Ectodermal cell (in vitro differentiated cells): Measurements from ENCODE around the gene GALNT16.
"Not testable (repeated sequence)": the region's sequence is repeated elsewhere in the genome, so short reads cannot be mapped to it uniquely, and the experiment has no call there.

Experiments used
- H3K27ac ChIP-seq: 2 replicates; pipeline ENCODE4 v1.7.0; 2013; ENCODE audit warnings: mild to moderate bottlenecking, low read depth, low read length; ENCODE audit not compliant: insufficient read depth, poor library complexity, severe bottlenecking
- H3K27me3 ChIP-seq: 2 replicates; pipeline ENCODE4 v1.7.0; 2013; ENCODE audit warnings: mild to moderate bottlenecking, low read length; ENCODE audit not compliant: insufficient read depth, control insufficient read depth, poor library complexity, severe bottlenecking
- H3K36me3 ChIP-seq: one replicate; pipeline ENCODE4 v1.7.0; 2013; ENCODE audit warnings: low read length; ENCODE audit not compliant: control insufficient read depth, insufficient read depth
- H3K4me1 ChIP-seq: one replicate; pipeline ENCODE4 v1.7.0; 2013; ENCODE audit warnings: low read length; ENCODE audit not compliant: control insufficient read depth, insufficient read depth
- H3K4me3 ChIP-seq: 2 replicates; pipeline ENCODE4 v1.7.0; 2013; ENCODE audit warnings: low read depth, low read length, control low read depth; ENCODE audit not compliant: insufficient read depth
- H3K9me3 ChIP-seq: 2 replicates; pipeline ENCODE4 v1.7.0; 2013; ENCODE audit warnings: mild to moderate bottlenecking, low read length, moderate library complexity; ENCODE audit not compliant: control insufficient read depth
- WGBS, 2 experiments: methylation state at CpG; one replicate each; pipeline ENCODE4 v1.1.7; 2013; ENCODE audit warnings: missing lambda C conversion rate in 2 of 2; 5-methylcytosine and 5-hydroxymethylcytosine counted together

GALNT16 gene

DNA sequence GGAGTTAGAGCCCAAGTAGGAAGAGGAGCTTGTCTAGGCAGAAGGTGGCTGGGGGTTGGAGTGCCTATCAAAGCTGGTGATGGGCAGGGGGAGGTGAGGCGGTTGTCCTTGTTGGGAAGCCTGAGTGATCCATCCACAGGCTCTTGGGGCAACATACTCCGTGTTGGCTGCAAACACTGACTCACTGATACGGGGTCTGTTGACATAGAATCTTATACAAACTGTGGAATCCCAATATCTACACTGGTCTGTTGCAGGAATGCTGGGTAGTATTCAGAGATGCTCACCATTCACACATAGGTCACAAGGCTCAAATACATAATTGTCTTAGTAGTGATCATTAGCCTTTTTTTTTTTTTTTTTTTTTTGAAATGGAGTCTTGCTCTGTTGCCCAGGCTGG, 112.2 kb downstream of the GALNT16 start:
- H3K4me1 ChIP-seq = no peaks in the 10 kb centered on the region
- no peak overlapping the region for H3K4me3 ChIP-seq
- no peak overlapping the region for H3K27ac ChIP-seq
- H3K9me3 ChIP-seq = no peaks in the 10 kb centered on the region
- WGBS, 2 experiments = 92 to 94% methylated on average over 3 of the region's 3 CpGs
- H3K36me3 ChIP-seq = peaks cover 7% of the 10 kb centered on the region
- H3K27me3 ChIP-seq = no peaks in the 10 kb centered on the region

DNA sequence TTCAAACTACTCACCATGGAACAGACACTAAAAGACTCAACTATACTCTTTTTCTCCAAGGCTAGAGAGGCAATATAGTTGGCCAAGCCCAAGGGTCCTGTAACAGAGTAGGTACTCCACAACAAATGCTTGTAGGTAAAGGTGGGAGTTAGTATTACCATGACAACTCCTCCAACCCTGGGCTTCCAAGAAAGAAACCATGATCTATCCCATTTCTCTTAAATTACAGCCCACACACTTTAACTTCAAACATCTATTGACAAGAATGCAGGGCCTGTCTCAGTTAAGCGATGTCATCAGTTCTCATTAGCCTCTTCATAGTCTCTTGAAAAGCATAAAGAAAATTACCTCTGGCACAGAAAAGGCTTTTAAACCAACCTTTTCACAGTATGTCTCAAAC, 113.1 kb downstream of the GALNT16 start:
- H3K27ac ChIP-seq = no peak overlapping the region
- H3K4me3 ChIP-seq = no peak overlapping the region
- peaks cover 7% of the 10 kb centered on the region for H3K36me3 ChIP-seq
- H3K27me3 ChIP-seq = no peaks in the 10 kb centered on the region
- 91 to 93% methylated on average over 1 of the region's 1 CpG for WGBS, 2 experiments
- H3K9me3 ChIP-seq = no peaks in the 10 kb centered on the region
- no peaks in the 10 kb centered on the region for H3K4me1 ChIP-seq

- H3K27me3 ChIP-seq = no peaks in the 10 kb centered on the region
- no peak overlapping the region for H3K4me3 ChIP-seq
- no peaks in the 10 kb centered on the region for H3K9me3 ChIP-seq
- H3K36me3 ChIP-seq = peaks cover 7% of the 10 kb centered on the region
- no peak overlapping the region for H3K27ac ChIP-seq
- no peaks in the 10 kb centered on the region for H3K4me1 ChIP-seq
Observed at GRCh38 chr14:69374235-69374634, 114.3 kb downstream of the GALNT16 start.

- Histone ChIP-seq H3K27ac (no peak overlapping the region), H3K4me3 (no peak overlapping the region), H3K27me3 (no peaks in the 10 kb centered on the region), H3K36me3 (peaks cover 12% of the 10 kb centered on the region), H3K9me3 (no peaks in the 10 kb centered on the region), H3K4me1 (no peaks in the 10 kb centered on the region)
- 88 to 100% methylated on average over 1 to 2 of the region's 3 CpGs for WGBS, 2 experiments
Observed at GRCh38 chr14:69375182-69375581, 115.2 kb downstream of the GALNT16 start.

- WGBS, 2 experiments = 93 to 94% methylated on average over 5 of the region's 5 CpGs
- H3K36me3 ChIP-seq = peaks cover 12% of the 10 kb centered on the region
- no peak overlapping the region for H3K27ac ChIP-seq
- no peak overlapping the region for H3K4me3 ChIP-seq
- no peaks in the 10 kb centered on the region for H3K9me3 ChIP-seq
- no peaks in the 10 kb centered on the region for H3K27me3 ChIP-seq
- no peaks in the 10 kb centered on the region for H3K4me1 ChIP-seq
Observed at GRCh38 chr14:69375722-69376121, 115.8 kb downstream of the GALNT16 start.

DNA sequence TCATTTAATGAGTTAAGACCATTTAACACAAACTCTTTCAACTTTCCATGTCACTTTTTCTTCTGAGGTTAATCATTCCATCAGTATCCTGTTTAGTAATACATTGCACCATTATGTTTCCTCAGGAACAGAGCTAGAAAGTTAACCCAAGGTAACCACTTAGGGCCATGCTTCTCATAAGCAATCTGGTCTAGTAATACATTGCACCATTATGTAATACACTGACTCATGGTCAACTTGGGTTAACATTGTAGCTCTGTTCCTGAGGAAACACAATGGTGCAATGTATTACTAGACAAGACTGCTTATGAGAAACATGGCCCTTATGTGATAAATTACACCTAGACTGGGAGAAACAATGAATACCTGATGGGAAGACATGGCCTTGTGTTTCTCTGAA, 116.5 kb downstream of the GALNT16 start:
- H3K4me1 ChIP-seq = no peaks in the 10 kb centered on the region
- no peak overlapping the region for H3K27ac ChIP-seq
- H3K9me3 ChIP-seq = no peaks in the 10 kb centered on the region
- no peaks in the 10 kb centered on the region for H3K27me3 ChIP-seq
- H3K4me3 ChIP-seq = no peak overlapping the region
- peaks cover 12% of the 10 kb centered on the region for H3K36me3 ChIP-seq

GRCh38 chr14:69378274-69378673, 118.3 kb downstream of the GALNT16 start:
- H3K27me3 ChIP-seq = no peaks in the 10 kb centered on the region
- peaks cover 16% of the 10 kb centered on the region for H3K36me3 ChIP-seq
- 96 to 100% methylated on average over 1 to 2 of the region's 2 CpGs for WGBS, 2 experiments
- no peaks in the 10 kb centered on the region for H3K4me1 ChIP-seq
- H3K9me3 ChIP-seq = no peaks in the 10 kb centered on the region
- no peak overlapping the region for H3K4me3 ChIP-seq
- H3K27ac ChIP-seq = no peak overlapping the region

DNA sequence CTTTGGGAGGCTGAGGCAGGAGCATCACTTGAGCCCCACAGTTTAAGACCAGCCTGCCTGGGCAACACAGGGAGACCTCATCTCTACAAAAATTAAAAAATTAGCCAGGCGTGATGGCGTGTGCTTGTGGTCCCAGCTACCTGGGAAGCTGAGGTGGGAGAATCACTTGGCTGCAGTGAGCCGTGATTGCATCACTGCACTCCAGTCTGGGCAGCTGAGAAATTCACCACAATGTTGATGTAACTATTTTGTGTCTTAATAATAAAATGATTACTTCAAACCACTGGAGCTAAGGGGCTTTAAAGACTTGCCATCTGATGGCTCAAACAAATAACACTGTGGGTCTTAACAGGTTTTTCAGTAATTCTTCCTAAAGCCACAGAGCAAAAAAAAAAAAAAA, 127.4 kb downstream of the GALNT16 start:
- H3K4me3 ChIP-seq = no peak overlapping the region
- H3K36me3 ChIP-seq = peaks cover 41% of the 10 kb centered on the region
- H3K27ac ChIP-seq = no peak overlapping the region
- H3K9me3 ChIP-seq = no peaks in the 10 kb centered on the region
- no peaks in the 10 kb centered on the region for H3K27me3 ChIP-seq
- H3K4me1 ChIP-seq = no peaks in the 10 kb centered on the region
- WGBS, 2 experiments = 96 to 97% methylated on average over 3 of the region's 3 CpGs

DNA sequence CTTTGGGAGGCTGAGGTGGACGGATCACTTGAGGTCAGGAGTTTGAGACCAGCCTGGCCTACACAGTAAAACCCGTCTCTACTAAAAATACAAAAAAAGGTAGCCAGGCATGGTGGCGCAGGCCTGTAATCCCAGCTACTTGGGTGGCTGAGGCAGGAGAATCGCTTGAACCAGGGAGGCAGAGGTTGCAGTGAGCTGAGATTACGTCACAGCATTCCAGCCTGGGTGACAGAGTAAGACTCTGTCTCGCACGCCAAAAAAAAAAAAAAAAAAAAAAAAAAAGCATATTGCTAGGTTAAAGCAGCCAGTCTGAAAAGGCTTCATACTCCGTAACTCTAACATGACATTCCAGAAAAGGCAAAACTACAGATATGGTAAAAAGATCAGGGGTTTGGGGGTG, 131.4 kb downstream of the GALNT16 start:
- WGBS, 2 experiments = 93 to 97% methylated on average over 8 of the region's 8 CpGs
- H3K4me1 ChIP-seq, H3K27me3 ChIP-seq, H3K27ac ChIP-seq, H3K9me3 ChIP-seq, H3K4me3 ChIP-seq: not testable (repeated sequence)
- peaks cover 55% of the 10 kb centered on the region for H3K36me3 ChIP-seq

GRCh38 chr14:69392481-69392880, 132.5 kb downstream of the GALNT16 start:
- 94% methylated on average over 3 of the region's 3 CpGs for WGBS, 2 experiments
- Histone ChIP-seq H3K9me3 (no peaks in the 10 kb centered on the region), H3K4me1 (peaks cover 4% of the 10 kb centered on the region), H3K4me3 (no peak overlapping the region), H3K36me3 (peaks cover 54% of the 10 kb centered on the region), H3K27me3 (no peaks in the 10 kb centered on the region), H3K27ac (no peak overlapping the region)

DNA sequence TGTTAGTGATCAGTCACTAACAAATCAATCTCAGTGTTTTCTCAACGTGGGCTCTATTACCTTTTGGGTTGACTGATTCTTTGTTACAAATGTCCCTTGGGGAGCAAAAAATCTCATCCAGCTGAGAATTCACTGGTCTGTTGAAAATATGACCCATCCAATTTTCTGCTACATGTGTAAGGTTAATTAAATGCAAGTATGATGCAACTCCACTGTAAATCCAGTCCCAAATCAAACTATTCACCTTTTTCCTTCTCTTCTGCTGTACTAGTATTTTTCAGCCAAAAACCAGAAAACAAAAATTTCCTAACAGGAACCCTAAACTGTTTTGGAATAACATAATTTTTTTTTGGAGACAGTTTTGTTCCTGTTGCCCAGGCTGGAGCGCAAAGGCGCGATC, 136.0 kb downstream of the GALNT16 start:
- Histone ChIP-seq H3K27ac (no peak overlapping the region), H3K9me3 (no peaks in the 10 kb centered on the region), H3K36me3 (peaks cover 41% of the 10 kb centered on the region), H3K4me3 (no peak overlapping the region), H3K4me1 (peaks cover 9% of the 10 kb centered on the region), H3K27me3 (no peaks in the 10 kb centered on the region)
- WGBS, 2 experiments = 95 to 99% methylated on average over 4 of the region's 4 CpGs
